HL-60 (cell line): Measurements from ENCODE around the gene RFK.

Experiments used
- GABPA ChIP-seq: IDR thresholded peaks from 2 replicates; pipeline ENCODE4 v1.6.1; 2012; ENCODE audit warnings: low read depth
- POLR2AphosphoS5 ChIP-seq: IDR thresholded peaks from 2 replicates; pipeline ENCODE4 v1.6.1; 2012; ENCODE audit warnings: low read depth
- TF ChIP-seq, protein P1 (sequence below): IDR thresholded peaks from one replicate; pipeline ENCODE4 v1.5.1; 2011; ENCODE audit warnings: low read length, control low read depth, inconsistent platforms; ENCODE audit not compliant: insufficient read depth

DNA sequence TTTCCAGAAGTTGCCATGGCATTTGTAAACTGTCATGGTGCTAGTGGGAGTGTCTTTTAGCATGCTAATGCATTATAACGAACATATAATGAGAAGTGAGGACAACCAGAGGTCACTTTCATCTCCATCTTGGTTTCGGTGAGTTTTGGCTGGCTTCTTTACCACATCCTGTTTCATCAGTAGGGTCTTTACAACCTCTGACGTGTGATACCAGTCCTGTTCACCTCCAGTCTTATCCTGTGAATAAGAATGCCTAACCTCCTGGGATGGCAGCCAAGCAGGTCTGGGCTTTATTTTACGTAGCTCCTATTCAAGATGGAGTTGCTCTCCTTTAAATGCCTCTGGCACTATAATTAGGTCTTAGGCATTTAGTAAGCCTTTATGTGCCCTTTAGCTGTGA, 20.4 kb upstream of the RFK start:
- TF ChIP-seq POLR2AphosphoS5 (no peak), GABPA (no peak)
- TF ChIP-seq, protein P1, sequence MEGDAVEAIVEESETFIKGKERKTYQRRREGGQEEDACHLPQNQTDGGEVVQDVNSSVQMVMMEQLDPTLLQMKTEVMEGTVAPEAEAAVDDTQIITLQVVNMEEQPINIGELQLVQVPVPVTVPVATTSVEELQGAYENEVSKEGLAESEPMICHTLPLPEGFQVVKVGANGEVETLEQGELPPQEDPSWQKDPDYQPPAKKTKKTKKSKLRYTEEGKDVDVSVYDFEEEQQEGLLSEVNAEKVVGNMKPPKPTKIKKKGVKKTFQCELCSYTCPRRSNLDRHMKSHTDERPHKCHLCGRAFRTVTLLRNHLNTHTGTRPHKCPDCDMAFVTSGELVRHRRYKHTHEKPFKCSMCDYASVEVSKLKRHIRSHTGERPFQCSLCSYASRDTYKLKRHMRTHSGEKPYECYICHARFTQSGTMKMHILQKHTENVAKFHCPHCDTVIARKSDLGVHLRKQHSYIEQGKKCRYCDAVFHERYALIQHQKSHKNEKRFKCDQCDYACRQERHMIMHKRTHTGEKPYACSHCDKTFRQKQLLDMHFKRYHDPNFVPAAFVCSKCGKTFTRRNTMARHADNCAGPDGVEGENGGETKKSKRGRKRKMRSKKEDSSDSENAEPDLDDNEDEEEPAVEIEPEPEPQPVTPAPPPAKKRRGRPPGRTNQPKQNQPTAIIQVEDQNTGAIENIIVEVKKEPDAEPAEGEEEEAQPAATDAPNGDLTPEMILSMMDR, result no peak
